CD4-positive, alpha-beta T cell treated with Interleukin-2 at 100 ng/mL for 4 hours (primary cell): ENCODE results near the gene KDM4C.

Experiments
- DNase-seq: peaks from one replicate; pipeline ENCODE4 v3.0.0-alpha.2; 2020; ENCODE audit warnings: low spot score

The KDM4C gene

DNA sequence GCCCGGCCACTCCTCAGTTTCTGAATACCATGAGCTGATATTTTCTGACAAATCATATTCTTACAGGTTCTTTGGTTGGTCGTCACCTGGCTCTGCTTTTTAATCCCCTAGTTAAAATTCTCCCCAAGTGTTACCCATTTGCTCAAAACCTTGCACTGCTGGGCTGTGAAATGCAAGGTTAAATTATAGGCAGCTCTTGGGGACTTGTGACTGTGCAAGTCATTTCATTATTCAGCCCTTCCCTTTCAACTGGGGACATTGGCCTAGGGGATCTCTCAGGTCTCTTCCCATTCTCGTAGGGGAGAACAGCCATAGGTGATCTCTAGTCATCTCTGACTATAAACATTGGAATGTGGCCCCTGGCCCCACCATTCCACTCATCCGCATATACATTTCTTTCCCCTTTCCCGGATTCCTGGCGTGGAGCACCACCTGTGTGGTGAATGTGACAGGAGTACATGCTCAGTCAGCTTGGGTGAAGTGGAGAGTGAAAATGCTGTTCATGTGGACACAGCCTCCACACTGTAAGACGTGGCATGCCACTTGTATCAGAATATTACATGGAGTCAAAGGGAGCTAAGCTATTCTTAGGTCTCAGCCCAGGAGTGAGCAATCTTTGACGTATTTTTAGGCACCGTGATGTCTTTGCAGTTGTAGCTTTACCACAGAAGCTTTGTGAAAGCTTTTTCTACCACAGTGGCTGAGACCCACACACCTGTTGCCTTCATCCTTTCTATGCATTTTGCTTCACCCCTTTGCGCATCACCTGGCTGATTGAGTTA lies 386.7 kb downstream of the KDM4C start:
- no peak for DNase-seq

DNA sequence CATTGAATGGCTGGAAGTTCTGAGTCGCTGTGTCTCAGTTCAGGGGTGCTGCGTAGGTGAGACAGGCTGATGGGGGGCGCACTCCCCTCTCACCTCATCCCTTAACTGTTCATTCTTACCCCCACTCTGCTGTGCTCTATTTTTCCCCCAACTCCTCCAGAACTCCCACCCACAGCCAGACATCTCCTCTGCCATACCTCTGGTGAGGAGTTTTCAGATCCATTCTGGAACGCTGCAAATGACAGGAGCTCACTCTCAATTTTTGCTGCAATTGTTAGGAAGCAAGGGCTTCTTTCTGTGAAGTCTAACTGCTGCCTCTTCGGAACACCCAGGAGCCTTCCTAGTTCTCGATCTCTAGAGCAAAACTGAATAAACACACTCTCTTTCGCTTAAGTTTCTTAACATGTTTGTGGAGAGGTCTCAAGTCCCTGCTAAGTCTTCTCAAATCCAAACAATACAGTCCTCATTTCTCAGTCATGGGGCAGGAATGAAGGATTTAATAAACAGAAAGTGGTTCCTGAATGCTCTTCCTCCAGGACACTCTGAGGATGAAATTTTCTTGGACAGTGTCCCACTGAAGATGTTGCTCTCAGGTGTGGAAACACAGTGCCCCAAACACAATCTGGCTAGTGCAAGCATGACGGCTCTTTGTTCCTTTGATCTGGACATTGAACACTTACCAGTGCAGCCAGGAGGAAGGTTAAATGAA lies 387.7 kb downstream of the KDM4C start:
- no peak for DNase-seq

DNA sequence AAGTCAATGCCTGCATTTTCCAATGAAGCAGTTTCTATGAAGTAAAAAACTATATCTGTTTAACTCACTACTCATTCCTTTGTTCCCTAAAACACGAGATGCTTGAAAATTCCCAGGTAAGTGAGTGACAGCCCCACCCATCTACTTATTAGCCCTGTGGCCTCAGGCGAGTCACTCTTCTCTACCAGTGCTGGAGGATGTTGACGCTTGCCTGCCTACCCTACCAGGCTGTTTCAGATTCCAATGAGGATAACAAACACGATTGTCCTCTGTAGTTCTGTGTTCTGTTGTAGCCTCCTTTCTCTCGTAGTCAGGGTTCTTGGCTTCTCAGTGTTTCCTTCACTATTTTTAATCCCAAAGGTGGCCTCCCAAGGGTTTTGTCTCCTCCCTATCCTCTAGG lies 388.8 kb downstream of the KDM4C start:
- no peak for DNase-seq

DNA sequence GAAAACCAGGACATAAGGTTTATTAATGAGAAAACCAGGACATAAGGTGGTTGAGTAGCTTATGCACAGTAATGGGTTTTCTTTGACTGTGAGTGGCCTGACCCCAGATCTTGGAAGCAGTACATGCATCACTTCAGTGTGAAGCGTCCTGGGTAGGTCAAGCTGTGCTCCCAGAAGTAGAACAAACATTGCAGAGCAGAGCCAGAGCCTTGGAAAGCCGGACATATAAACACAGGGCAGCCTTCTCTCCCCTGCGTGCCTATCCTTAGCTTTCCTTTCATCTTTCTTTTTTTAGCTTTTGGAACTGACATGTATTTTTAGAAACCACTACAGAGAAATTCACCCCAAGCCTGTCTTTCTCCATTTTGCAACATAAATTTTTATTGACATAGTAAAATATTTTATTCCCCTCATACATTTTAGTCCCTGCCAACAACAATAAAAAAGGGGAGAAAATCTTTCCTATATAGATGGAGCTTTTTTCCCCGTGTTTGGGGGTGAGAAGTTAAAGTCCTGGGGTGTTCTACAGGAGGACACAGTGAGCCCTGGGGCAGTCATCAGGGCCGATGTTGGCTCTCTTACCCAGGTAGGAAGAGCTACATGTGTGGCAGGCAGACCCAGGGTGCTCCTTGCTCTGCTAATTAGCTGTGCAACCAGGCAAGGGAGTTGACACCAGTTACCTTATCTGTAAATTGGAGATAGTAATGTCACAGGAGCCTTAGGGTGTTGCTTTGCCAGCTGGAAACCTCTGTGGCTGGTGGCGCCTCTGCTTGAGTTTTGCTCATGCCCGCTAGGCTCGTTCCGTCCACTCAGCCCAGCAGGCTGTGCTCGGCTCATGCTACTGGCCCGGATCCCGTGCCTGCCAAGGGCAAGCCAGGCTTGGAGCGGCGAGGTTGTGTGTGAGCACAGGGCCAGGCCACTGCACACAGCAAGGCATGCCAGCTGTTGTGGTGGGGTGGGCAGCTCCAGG lies 389.6 kb downstream of the KDM4C start:
- DNase-seq = no peak

DNA sequence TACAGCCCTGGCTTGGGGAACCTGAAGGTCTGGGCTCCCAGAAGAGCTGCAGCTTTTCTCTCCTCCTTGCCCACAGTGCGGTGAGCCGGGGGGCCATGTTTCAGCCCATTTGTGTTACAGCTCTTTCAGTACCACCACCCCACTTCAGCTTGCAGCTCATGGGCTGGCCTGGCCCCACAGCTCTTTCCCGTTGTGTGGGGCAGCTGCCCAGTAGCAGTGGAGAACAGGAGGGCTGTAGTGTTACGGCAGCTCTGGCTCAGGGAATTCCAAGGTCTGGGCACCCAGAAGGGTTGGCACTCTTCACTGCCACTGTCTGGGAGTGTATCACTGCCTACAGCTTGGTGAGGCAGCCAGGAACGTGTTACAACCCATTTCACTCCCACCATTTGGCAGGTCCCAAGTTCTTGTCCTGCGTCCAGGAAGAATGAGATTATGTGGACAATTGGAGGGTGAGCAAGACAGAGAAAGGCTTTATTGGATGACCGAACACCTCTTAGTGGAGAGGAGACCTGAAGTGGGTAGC lies 390.5 kb downstream of the KDM4C start:
- no peak for DNase-seq

DNA sequence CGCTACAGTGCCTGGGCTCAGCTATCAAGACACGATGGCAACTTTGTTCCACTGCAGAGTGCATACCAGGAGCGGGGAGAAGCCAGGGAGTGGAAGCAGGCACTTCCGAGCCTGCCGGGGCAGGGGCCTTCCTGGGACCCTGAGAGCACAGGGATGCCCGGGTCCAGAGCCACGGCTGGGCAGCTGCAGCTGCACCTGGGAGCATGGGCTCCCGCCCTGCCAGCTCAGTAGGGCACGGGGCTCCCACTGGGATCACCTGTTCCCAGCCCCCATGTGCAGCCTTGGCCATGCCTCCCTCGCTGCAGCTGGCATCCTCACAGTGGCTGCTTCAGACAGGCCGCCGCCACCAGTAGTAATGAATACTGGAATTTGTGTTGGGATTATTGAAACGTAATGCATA lies 391.5 kb downstream of the KDM4C start:
- no peak for DNase-seq

DNA sequence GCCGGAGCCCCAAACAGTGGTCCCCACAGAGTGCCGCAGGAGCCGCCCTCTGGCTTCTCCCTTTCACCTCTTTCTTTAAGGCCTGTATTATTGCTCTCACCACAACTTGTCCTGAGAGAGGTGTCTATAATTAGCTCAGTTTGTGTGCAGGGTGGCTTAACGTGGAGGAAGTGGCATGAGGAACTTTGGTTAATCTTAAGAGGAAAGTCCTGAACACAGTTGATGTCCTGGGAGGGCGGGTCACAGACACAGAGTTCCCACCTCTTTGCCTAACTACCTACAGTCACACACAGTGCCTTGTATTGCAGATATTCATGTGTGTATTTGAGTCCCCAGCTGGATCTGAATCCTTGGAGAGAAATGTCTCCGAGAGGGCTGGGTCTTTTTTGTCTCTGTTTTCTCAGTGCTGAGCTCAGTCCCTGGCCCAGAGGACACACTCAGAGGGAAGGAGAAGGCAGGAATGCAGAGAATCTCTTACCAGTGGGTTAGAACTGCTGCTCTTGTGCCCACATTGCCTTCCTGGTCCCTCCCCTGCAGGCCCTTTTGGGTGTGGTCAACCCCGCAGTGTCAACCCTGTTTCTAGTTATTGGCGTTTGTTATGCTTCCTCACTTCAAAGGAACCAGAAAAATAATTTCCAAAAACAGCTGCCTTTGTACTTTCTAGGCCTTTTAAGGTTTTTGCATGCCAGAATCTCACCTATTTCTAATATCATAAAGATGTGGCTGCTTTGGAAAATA lies 392.5 kb downstream of the KDM4C start:
- peak; percentile 30 for DNase-seq

DNA sequence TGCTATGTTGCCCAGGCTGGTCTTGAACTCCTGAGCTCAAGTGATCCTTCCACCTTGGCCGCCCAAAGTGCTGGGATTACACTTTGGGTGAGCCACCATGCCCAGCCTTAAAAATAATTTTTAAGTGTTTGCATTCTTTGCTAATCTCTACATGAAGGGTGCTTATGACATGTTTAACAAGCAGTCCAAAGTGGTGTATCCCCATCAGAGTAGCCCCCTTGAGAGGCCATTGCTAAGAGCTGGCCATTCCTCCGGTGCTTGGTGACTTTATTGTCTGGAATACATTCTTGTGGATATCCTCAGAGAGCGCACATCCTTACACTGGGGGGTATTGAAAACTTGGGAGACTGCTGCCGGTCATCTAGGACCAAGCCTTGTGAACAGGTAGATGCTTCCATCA lies 395.4 kb downstream of the KDM4C start:
- DNase-seq = no peak

DNA sequence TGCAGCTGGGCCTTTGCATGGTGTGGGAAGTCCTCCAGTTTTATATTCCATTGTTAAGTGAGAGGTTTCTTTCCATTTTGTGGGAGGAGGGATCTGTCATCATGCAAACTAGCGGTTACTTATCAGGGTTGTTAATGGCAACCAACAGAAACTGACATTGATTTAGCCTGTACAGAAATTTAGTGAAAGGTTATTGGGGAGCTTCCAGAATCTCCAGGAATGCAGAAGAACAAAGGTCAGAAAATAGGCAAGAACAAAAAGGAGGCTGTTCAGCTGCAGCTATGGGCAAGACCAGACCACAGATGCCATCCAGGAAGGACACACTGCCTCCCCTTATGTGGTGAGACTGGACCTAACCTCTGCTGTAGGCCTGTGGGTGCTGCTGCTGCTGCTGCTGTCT lies 395.8 kb downstream of the KDM4C start:
- no peak for DNase-seq

DNA sequence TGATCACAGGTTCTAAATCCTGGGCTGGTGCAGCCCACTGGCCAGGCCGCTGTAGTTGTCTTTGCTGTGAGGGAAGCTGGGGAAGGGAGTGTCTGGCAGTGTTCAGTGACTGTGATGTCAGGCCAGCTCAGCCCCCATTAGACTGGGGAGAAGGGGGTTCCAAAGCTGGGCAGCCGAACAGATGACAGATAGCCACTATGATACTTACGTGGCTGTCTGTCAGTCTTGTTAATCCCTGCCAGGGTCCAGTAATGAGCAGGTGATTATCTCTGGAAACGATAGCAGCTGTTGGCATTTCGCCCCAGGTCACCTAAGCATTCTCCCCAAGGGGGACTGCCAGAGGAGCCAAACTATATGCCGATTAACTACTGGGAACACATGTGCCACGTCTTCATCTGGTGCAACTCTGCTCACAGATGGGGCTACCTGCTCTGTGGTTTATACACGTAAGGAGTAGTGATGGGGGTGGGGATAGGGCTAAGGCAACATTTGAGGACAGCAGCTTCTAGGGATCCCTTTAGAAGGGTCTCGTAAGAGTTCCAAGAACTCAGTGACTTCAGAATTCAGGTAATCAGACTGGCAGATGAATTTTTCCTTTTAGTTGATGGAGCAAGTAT lies 396.3 kb downstream of the KDM4C start:
- no peak for DNase-seq

DNA sequence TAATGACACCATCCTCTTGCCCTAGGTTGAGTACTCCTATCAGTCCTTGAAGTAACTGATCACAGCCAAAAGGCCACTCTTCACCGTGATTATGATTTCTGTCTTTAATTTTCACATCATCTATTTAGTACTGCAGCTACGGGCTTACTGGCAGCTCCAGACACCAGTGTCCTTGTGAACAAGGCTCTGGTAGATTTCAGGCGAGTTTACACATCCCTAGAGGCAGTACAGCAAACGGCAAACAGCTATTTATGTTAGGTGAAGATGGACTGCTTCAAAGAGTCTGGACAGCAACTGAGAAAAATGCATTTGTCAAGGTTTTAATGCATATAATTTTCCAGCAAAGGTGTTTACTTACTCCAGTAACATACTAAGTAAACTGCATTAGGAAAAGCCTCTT lies 396.9 kb downstream of the KDM4C start:
- DNase-seq = no peak

DNA sequence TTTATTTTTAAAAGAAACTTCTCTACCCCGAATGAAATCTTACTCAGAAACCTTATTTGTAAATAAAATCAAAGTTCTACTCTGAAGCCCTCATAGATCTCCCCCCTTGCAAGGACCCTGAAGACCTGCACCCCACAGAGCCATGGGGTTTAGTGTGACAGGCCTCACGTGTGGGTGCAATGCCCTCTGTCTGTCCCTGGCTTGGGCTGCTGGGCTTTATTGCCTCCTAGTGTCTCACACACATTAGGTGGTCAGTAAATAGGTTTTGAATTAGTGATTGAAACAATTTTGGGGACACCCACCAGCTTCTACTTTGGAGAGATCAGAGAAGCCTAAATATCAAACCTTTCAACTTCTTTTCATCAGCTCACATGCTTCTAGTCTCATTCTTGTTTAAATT lies 403.7 kb downstream of the KDM4C start:
- DNase-seq = no peak

DNA sequence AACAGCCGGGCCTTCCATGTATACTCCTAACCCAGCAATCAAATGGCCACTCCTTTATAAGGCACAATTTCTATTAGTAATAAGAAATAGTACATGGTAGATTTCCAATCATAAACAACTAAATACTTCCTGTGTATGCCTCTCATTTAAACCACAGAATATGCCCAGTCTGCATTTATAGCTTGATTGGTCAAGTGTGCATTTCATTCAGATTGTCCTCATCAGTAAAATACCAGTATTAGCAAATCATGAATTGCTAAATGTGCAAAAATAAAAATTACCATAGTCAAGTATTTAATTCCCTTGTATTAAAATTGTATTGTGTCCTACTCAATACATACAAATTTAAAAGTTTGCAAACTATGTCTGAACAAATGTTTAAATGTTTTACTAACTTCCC lies 406.2 kb downstream of the KDM4C start:
- no peak for DNase-seq

DNA sequence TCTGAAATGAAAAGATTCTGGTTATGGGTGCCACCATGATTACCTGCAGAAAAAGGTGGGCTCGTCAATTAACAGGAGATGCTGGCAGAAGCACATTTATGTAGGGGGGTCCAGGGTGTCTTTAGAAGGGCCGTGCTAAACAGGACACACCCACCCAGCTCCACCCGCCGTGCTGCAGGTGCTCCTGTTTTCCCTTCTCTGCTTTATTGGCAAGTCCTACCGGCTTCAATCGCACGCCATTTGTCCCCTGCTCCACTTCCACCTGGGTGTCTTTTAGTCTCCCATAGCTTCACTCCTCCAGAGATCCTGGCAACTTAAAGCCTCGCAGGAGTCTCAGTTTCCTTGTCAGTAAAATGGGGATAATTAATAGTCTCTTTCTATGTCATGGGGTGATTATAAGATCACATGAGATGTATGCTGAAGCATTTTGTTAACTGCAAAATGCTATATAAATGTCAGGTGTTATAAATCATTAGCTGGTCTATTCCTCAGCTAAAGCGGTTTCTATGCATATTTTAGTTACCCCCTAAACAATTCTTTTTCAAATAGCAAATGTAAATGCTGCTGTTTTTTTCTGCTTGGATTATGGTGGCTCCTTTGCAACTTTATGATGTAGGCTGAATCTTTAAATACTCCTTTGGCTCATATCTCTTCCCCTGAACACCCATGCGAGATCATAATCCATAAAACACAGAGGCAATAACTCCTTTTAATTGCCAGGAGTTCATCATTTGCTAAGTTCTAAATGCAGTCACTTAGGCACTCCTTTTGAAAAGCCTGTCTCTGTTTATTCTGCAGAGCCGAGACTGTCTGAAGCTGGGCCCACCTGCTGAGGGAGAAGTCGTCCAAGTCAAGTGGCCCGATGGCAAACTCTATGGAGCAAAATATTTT lies 406.9 kb downstream of the KDM4C start:
- DNase-seq = no peak

DNA sequence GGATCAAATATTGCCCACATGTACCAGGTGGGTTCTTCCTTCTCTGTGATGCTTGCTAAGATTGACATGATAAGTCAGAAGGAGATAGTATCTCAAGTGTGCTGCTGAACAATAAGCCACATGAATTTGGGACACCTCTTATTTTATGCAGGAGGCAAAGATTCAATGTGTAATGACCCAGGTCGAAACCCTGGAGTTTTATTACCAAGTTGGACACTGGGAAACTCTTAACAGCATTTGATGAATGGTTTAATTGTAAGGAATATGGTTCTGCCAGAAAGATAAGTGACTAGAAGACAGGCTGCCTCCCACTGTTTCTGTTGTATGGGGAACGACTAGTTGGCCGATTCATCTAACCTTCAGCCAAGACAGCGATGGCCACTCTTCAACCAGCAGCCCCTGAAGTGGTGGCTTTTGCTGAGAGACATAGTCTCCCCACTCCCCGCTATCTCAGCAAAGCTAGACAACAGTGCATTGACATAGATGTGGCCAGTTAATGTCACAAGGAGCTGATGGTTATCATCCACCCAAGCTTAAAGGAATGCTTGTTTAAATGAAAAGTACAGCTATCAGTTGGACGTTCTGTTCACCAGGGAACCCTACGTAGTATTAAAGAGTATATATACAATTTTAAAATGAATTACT lies 407.7 kb downstream of the KDM4C start:
- no peak for DNase-seq

DNA sequence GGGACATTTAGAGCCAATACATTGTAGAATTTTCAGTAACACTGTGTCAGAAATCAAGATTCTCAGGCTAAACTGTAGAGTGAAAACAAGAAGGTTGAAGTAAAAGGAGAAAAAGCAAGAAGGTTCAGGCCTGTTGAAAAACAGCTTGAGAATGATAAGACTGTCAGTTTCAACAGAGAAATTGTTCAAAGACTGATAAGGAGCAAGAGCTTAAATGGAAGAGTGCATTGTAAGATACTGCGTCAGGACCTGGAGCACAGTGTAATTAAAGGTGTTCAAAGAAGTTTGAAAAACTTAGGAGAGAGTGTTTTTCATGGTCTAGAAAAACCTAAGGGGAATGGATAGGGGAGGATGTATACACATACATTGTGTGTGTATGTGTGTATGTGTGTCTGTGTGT lies 408.3 kb downstream of the KDM4C start:
- DNase-seq = no peak

DNA sequence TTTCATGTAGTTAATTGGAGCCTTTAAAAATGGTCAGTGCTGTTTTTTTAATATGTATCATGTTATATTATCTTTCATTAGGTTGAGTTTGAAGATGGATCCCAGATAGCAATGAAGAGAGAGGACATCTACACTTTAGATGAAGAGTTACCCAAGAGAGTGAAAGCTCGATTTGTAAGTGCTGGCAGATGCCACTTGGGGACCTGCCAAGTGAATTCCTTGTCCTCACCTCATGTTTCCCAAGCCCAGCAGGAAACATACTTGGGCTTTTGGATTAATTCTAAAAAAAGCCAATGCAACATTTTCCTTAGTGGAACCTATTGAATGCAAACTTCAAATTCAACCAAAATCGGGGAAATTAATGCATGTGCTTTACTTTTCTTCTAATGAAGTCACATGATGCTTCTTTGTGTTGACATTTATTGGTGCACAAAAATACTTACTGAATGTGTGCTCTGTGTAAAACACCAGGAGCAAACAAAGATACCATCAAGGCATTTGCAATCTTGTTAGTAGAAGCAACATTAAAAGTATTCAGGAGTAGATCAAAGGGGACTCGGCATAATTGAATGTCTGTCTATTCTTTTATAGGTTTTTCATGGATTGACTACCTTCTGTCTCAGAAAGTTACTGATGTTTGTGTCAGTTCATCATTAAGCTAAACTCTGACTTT lies 412.1 kb downstream of the KDM4C start:
- DNase-seq = no peak

DNA sequence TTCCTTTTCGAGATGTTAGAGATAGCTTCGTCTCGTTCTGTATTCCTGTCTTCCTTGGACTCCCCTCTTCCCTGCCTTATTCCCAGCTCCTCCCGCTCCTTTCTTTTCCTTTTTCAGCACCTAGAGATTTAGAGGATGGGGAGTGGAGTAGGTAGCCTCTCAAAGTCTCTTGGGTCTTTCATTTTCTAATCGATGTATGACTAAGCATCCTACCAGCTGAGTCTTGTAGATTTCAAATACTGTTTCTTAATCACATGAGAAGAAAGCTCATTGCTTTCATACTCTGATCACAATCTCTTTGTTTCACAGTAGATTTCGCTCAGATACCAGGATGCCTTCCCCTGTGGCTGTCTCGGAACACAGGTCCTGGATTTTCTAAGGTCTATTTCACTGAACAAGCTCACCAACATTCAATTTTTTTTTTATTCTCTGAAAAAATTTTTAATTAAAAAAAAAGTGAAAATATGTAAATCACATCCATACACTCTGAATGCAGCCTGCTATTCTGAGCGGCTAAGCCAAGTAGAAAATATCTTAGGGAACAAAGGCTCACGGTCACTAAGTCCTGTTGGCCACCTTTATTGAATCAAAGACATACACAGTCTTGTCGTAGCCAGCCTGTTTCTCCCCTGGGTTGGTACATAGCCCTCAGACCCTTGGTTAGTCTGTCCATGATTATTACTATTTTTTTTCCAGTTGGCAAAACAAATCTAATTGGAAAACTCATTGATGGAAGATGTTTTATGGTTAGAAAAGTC lies 413.8 kb downstream of the KDM4C start:
- no peak for DNase-seq
